HG03432 (cell line): ENCODE measurements around the gene SRCIN1.
"Not testable (repeated sequence)": the region's sequence is repeated elsewhere in the genome, so short reads cannot be mapped to it uniquely, and the experiment has no call there.

Source experiments
- ATAC-seq: cut with Tn5 transposase; IDR thresholded peaks from one replicate; pipeline ENCODE4 v1.9.1; 2021; ENCODE audit warnings: mild to moderate bottlenecking, moderate library complexity; ENCODE audit not compliant: unreplicated experiment

SRCIN1 gene

GRCh38 chr17:38485681-38486298, 120.0 kb downstream of the SRCIN1 start:
- ATAC-seq, result peak; percentile 82

DNA sequence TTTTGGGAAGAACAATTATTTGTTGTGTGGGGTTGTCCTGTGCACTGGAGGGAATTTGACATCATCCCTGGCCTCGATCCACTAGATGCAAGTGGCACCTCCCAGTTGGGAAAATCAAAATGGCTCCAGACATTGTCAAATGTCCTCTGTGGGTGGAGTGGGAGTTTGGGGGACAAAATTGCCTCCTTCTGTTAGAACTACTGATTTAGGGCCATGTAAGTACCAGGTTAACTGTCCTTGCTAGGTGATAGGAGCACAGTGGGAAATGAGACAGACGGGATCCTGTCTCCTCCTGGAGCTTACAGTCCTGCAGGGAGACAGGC, 120.6 kb downstream of the SRCIN1 start:
- ATAC-seq, result no peak

GRCh38 chr17:38484242-38485145, 121.3 kb downstream of the SRCIN1 start:
- ATAC-seq, result not testable (repeated sequence)

DNA sequence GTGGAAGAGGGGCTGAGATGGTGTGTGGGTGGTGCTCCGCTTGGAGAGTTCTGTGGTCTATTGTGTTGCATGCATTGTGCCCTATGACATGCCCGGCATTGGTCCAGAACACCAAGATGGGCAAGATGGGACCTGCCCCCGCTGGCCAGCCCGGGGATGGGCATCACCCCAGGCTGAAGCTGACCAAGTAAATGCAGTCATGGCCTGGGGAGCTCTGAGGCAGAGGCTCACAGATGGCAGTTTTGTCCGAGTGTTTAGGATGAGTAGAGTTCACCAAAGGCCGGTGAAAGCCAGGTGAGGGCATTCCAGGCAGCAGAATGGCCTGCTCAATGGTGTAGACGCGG, 123.1 kb downstream of the SRCIN1 start:
- not testable (repeated sequence) for ATAC-seq

DNA sequence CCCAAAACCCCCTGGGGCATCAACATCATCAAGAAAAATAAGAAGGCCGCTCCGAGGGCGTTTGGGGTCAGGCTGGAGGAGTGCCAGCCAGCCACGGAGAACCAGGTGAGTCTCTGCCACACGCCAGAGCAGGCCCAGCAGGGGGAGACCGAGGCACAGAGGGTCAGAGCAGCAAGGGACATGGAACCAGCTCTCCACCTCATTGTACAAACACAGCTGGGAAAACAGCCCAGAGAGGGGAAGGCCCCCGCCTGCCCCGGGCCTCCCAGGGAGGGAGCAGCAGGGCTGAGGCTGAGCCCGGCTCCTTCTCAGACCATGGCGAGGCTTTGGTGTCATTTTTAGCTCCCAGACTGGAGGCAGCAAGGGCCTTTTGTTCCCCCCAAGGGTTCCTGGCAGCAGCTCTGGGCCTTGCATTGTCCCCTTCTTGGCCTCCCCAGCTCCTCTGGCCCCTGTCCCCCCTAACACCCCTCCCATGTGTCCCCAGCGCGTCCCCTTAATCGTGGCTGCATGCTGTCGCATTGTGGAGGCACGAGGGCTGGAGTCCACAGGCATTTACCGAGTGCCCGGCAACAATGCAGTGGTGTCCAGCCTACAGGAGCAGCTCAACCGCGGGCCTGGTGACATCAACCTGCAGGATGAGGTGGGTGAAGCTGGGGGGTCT, 123.6 kb downstream of the SRCIN1 start:
- not testable (repeated sequence) for ATAC-seq
